Tongue (tissue), 2 donors: ENCODE results near the gene GRIP2. TPM values are rescaled to one million over a fixed set of nuclear protein-coding genes. Genes with fewer than 3 reads are reported as not detected.

ENCODE experiments used
- DNase-seq: peaks from one replicate; pipeline ENCODE4 v3.0.0-alpha.2; 2015
- total RNA-seq: library from RNA; depleted of rRNA; stranded (reverse); fragments of >200 nt; gene quantifications from one replicate; pipeline ENCODE4 v1.2.3, GENCODE V29; 2014

GRIP2 gene
- 14.1 TPM for total RNA-seq

DNA sequence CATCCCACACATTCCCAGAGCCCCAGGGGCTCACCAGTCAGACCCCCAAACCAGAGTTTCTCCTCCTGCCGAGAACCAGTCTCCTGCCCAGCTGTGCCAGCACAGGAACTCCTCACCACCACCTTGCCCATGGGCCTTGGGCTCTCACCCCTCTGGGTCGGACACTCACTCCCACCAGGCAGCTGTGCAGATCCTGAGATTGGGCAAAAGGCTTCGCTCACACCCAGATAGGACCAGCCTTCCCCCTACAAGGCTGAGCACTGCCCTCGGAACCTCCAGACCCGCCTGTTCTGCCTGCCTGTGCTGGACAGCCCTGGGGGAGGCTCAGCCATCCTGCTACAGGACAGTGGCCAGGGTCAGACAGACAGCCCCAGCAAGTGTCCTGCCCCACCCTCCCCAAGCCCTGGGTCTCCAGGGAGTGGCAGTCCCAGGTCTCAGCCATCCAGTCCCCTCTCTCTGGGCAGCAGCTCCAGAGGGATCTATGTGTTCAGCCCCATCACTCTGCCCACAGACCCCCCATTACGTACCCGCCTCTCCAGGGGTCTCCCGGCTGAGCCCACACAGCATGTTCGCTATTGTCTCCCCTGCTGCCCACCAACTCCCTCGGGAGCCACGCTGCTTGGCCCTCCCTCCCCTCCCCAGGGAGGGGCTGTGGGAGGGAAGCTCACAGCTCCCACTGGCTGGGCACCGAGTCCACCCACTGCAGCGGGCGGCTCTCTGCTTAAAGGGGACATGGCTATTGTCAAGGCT lies at the start of gene GRIP2:
GRIP2 (minus strand) TSS at position 601 of the 750 bp plus-strand sequence; CDS start at position 567, 34 bp downstream.
- peak; percentile 63 for DNase-seq

DNA sequence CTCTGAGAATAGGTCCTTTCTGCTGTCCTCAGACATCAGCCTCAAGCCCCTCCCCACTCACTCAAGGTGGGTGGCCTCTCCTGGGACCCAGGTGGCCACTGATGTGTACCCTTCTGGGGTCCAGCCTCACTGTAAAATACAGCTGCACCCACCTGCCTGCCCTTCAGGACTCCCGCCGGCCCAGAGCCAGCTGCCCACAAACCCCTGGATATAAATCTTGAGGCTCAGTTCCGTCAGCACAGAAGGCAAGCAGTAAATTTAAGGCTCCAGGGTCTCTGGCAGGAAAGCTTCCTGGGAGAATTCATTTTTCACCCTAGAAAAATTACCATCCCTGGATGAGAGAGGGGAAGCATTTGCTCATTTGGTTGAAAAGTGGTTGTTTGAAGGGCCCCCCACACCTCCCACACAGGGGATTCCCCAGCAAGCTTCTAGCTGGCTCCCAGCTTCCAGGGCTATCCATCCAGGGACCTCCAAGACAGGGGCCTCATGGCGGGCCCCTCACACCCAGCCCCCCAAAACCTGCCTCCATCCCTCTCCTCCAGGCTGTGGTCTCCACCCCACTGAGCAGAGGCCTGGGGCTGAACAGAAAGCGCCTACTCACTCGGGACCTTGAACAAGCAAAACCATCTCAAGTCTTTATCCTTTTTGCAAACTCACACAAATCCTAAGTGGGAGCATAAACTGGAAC lies 48.4 kb upstream of the GRIP2 start:
- DNase-seq: no peak

DNA sequence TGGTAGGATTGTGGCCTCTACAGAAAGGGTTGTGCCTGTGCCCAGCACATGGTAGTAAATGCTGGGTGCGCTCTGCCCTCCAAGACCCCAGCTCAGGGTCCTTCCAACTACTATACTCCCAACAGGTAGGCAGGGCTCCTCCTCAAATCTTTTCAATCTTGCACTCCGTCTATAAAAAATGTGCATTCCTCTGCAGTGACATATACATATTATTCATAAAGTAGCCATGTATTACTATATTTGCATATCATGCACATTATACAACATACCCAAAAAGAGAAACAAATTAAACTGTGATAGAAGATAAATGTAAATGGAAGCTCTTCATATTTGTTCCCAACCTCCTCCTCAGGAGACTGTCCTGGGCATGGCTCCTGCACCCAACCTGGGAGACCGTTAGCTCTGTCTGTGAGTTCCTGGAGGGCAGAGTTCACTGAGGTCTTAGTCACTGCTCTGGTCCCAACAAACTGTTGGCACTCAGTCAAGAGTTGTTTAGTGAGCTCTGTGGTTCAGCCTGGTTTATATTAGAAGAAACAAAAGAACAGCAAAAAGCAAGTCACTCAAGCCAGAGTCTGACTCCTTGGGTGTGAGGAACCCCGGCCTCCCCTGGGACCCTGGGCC lies 47.7 kb upstream of the GRIP2 start:
- no peak for DNase-seq

DNA sequence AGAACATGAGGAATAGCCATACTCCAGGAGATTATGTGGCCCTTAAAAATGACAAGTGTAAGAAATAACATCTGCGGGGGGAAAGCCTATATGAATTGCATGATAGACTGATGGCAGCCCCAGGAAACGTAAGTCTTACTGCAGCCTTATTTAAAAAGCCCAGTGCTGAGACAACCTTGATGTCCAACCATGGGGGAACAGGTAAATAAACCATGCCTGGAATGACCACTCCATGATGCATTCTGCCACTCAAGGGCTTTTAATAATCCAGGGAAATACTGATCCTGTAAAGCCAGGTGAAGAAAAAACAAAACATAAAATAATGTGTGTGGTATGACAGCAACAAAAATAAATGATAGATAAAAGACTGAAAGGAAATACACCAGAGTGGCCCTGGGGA lies 46.5 kb upstream of the GRIP2 start:
- no peak for DNase-seq

DNA sequence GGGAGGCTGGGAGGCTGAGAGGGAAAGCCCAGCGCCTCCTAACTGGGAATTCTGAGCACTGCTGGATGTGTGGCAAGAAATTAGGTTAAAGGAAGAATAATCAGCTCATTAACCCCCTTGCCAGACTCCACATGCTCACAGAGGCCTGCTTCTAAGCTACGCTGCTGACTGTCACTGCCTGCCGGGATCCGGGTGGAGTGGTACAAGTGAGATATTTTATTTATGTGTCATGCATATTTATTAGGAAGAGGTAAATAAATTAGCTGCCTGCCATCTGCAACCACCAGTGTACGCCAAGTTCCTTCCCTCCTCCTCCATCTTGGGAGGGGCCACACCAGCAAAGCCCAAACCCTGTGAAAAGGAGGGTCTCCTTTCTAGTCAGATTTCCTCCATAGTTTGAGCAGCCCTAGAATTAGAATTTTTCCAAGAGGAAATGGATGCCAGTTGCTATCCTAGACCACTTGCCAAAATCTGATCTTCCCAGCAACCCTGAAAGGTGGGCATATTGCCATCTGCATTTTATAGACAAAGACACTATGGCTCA lies 43.5 kb upstream of the GRIP2 start:
- DNase-seq: no peak

DNA sequence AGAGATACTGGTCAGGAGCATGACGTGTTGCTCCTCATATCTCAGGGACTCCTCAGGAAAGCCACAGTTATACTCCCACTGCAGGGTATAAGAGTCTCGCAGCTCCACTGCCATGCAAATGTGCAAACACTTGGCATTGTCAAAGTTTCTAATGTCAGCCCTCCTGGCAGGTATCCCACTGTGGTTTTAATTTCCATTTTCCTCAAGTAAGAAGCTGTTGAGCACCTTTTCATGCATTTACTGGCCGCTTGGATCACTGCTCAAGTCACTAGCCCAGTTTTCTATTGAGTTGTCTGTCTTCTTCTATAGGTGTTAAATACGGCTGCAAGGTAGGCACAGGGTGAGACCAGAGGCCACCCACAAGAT lies 41.9 kb upstream of the GRIP2 start:
- no peak for DNase-seq

DNA sequence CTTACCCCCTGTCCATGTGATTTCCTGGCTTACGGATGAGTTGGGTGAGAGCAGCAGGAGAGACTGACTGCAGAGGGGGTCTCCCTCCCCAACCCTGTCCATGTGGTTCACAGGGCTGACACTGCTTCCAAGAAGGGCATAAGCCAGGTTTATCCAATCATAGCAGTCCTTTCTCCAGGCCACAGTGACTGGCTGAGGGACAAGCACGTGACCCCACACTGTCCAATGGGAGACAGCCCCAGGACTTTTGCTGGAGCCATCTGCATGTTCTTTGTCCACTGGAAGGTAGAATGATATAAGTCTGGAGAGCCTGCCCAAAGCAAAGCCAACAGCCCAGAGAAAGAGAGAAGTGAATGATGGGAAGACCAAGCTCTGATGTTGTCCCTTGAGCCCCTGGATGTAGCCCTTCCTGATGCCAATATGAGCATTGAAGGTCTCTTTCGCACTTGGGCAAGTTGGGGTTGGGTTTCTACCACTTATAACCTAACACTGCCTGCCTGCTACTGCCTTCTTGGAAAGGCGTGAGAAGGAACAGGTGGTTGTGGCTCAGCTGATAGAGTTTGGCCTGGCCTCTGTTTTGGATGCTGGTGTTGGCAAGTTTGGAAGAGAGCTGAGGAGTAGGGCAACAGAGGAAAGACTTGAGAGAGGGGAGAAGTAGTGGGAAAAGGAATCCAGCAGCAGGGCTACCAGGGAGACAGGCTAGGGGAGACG lies 41.3 kb upstream of the GRIP2 start:
- no peak for DNase-seq

DNA sequence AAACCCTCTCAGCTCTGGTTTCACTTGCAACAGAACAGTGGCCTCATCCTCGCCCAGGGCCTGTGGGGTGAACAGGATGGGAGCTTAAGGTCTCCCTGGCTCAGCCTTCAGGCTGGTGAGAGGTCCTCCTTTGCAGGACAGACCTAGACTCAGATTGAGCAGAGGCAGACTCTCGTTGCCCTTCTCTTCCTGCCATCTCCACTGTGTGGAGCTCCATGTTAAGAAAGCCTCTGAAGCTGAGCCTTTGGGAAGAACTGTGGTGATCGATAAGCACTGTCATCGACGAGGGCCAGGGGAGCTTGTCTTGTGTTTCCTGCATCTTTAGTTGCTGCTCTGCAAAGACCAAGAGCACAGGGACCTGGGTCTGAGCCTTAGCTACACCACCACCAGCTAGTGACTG lies 37.8 kb upstream of the GRIP2 start:
- no peak for DNase-seq

DNA sequence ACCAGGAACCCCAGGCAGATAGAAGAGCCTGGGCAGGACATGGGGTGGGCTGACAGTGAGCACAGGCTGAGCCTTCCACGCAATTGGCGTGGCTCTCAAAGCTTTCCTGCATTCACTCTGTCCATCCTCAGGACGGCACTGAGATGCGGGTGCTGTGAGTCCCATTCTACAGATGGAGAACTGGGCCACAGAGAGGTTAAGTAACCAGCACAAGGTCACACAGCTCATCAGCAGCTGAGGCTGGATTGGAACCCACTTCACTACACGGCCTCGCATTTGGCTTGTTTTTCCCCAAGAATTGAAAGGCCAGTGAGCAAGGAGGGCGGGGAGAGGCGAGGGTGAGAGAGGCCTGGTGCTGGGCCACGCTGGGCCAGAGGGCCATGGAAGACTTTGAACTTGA lies 36.0 kb upstream of the GRIP2 start:
- no peak for DNase-seq

DNA sequence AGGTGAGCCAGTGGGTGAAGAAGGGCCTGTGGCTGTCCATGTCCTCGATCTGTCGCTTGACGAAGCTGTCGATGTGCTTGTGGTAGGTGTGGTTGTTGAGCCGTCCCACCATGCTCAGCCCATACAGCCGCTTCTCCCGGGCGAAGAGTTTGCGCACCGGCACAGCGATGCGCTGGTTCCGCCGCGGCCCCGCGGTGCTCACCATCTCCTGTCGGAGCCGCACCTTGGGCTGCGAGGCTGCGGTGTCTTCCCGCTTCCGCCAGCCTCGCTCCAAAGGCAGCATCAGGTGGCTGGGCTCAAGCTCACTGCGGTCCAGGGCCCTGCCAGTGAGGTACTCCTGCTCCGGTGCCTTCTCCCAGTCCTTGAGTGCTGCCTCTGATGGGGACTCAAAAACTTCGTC lies 34.0 kb upstream of the GRIP2 start:
- DNase-seq: no peak

DNA sequence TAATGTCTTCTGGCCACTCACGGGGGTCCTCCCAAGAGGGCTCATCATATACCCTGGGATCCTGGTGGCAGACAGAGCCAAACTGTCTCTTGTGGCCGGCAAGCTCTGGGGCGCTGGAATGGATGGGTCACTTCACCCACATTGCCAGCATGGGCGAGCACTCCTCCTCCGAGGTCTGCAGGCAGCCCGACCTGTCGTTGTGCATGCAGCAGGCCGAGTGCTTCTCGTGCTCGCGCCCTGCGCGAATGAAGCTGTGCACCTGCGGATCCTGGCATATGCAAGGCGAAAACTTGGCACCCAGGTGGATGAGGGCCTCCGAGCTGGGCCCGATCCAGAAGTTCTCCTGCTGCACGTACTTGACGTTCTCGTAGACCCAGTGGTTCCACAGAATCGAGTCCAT lies 33.6 kb upstream of the GRIP2 start:
- DNase-seq: no peak

DNA sequence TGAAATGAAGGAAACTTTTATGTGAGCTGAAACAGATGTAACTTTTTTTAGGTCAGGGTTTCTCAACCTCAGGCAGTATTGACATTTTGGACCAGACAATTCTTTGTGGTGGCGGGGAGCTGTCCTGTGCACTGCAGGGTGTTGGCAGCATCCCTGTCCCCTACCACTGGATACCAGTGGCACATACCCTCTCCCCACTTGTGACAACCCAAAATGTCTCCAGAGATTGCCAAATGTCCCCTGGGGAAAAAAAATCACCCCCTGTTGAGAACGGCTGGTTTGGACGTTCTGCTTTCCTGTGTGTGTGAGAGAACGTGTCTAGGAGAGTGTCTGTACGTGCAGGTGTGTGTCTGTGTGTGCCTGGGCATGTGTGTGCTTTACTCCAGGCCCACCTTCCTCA lies 30.7 kb upstream of the GRIP2 start:
- DNase-seq: no peak

DNA sequence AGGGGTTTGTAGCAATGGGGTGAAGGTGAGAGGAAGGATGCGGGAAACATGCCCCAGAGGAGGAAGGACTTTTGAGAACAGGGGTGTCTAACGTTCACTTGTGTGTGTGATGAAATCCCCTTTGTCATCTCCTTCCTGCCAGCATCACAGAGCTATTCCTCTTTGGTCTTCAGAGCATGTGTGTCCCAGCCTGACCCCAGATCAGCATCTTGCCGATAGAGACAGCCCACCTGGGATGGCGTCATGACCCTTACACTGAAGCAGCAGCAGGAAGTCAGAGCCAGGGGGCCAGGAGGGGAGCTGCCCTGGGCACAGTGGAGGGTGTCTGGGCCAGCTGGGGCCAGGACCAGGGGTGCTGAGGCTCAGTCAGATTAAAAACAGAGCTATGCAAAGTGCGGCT lies 29.9 kb upstream of the GRIP2 start:
- no peak for DNase-seq

DNA sequence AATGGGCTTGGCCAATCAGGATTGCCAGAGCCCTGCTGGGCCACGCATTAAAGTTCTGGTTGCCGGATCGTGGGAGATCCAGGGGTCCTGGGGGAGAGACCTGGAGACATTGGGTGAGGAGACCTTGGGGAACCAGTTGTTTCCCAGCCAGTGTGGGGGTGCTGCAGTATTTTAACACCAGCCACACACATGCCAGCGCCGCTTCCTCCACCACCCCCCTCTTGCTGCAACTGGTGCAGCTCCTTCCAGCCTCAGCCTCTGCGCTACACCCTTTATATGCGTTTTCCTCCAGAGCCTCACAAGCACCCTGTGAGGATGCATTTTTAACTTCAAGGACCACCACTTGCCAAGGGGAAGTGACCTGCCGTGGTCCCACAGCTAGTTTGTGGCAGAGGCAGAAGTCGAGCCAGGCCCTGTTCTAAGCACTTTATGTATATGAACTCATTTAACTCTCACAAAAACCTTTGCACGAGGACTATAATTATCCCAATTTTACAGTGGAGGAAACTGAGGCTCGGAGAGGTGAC lies 29.4 kb upstream of the GRIP2 start:
- no peak for DNase-seq

DNA sequence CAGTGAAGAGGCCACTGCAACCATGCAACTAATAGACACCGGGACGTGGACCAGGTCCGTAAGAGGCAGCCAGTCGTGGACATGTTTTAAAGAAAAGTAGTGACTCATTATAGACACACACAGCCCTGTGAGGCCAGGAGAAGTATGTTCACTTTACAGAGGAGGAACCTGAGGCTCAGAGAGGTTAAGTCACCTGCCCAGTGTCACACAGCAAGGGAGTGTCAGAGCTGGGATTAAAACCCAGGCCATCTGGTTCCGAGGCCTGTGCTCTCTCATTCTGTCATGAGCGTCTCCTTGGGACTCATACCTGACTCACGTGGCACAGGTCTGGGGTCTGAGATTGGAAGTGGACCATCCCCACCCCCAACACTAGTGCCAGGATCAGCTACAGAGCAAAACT lies 28.1 kb upstream of the GRIP2 start:
- no peak for DNase-seq

DNA sequence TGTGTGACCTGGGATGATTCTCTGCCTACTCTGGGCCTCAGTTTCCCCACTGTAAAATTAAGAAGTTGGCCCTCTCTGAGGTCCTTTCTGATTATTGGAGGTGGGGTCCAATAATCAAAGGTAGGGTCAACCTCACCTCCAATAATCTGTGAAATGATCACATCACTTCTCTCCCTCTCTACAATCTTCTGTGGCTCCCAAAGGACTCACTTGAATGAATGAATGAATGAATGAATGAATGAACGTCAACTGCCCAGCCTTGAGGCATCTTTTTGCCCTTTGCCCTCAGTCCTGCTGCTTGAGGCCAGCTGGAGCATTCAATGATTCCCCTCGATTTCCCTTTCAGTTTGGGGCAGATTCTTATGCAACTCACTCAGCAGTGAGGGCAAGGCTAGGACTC lies 26.7 kb upstream of the GRIP2 start:
- DNase-seq: no peak

DNA sequence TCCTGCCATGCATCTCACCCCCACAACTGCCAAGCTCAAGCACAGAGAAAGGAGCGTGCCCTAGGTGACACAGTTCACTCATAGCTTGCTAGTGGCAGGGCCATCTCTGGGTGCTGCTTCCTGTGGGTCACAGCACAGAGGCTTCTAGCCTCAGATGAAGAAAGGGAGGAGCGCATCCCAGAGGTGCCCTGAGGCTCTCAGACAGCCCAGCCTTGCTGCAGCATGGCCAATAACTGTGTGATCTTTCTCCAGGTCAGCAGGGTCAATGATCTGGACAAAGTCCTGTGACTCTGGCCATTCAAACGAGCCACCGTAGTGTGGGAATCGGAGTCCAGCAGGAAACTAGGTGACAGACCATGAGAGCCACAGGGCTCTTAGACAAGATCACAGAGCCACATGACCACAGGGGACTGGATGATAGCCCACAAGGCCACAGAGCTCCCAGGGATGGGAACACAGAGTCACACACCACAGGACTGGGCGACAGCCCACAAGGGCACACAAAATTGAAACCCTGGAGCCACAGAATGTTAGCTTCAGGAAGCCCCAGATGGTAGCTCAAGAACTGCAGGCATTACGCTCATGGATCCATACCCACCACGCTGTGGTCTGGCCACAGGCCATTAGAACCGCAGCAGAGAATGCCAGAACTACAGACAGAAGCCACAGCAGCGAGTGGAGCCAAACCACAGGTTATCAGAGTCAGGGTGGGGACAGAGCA lies 25.9 kb upstream of the GRIP2 start:
- DNase-seq: no peak

DNA sequence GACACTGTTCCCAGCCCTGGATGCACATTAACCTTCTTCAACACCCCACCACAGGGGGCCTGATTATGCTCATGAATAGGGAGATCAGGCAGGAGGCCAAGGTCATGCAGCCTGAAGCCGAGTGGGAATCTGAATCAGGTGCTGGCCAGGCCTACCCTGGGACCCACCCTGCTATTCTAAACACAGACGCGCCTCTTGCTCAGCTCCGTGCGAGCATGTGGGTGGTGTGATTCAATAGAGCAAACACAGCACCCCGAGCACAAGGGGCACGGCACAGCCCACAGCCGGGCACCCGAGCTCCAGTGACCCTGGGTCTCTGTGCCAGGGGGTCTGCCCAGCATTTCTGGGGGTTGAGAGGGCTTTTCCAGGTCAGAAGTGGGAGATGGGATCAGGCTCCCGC lies 24.6 kb upstream of the GRIP2 start:
- no peak for DNase-seq

DNA sequence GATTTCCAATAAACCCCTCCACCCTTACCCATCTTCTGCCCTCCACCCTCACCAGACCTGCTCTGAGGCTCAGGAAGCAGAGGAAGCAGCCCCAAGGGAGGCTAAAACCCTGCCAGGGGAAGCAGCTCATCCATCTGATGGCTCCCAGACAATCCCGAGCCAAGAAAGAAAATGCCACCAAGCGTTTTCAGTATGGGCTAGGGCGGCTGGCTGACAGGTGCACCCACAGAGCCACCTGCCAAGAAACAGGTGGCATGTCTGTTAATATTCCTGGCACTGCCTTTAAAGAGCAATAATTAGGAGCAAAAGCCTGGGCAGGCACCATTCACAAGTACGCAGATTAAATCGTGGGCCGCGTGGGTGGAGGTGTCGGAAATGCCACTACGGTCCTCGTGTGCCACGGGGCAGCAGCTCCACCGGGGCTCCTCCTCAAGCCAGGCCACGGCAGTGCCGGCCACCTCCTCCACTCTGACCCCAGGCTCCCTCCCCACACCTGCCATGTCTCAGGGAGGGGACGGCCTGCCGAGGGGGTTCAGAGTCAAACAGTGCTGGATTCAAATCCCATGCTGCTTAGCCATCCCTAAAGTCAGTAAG lies 23.9 kb upstream of the GRIP2 start:
- DNase-seq: peak; percentile 22

DNA sequence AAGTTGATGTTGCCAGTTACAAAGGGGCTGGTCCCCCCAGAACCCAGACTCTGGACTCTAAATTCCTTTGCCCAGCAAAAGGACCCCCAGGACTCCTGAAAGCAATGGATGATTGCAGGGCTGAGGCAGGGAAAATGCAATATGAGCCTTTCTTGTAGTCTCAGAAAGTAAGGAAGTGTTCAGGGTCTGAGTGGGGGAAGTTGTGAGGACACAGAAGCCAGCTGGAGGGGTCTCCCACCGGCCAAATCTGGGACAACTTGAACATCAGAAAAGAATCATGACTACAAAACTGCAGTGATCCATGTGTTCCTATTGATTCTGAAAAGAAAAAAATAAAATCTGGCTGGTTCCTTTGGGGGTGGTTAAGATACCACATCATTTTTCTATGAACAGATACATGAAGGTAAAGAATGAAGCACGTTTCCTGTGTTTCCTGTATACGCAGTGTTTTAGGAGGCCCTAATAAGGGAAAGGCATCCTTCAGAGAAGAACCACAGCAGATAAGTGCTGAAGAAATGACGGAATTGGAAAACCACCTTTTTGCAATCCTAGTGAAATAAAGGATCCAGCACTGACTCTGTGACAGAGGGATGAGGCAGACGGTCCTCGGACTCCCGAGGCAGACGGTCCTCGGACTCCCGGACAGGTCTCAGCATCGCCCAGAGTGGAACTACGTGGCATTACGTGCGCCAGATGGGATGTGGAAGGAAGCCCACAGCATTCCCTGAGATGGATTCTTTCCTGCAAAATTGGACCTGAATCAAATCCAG lies 22.2 kb upstream of the GRIP2 start:
- peak; percentile 21 for DNase-seq
